HepG2 (cell line): ENCODE measurements around the gene DNAJA3. TPM values are rescaled to one million over a fixed set of nuclear protein-coding genes. Genes with fewer than 3 reads are reported as not detected.

Experiments
- ATF4 ChIP-seq, 2 experiments: fragments of 450-650 bp in 1 of 2; sonication (generic) in 1 of 2; formaldehyde crosslinking; IDR thresholded peaks; 2 replicates each; pipeline versions ENCODE4 v1.5.0 to v1.8.0; 2020 to 2022; ENCODE audit warnings: mild to moderate bottlenecking in 1 of 2, missing genetic modification reagents in 1 of 2
- CCAR2 ChIP-seq: fragments of 200-400 bp; formaldehyde crosslinking; optimal IDR thresholded peaks from 2 replicates; pipeline ENCODE3; 2018; ENCODE audit warnings: low read depth, mild to moderate bottlenecking, low read length, moderate library complexity
- EED ChIP-seq: sonication (generic); formaldehyde crosslinking; IDR thresholded peaks from 2 replicates; pipeline ENCODE4 v1.5.0; 2020; ENCODE audit warnings: mild to moderate bottlenecking, missing genetic modification reagents
- ELF1 ChIP-seq: sonication (generic); formaldehyde crosslinking; IDR thresholded peaks from 2 replicates; pipeline ENCODE4 v1.4.0; 2020; ENCODE audit warnings: missing genetic modification reagents
- ETV5 ChIP-seq: IDR thresholded peaks from 2 replicates; pipeline ENCODE4 v1.6.1; 2018; ENCODE audit warnings: missing biosample characterization, missing genetic modification reagents, inconsistent platforms, borderline replicate concordance
- HNF4A ChIP-seq: sonication (generic); formaldehyde crosslinking; IDR thresholded peaks from 2 replicates; pipeline ENCODE4 v1.4.0; 2020; ENCODE audit warnings: missing genetic modification reagents
- PITX1 ChIP-seq: sonication (generic); formaldehyde crosslinking; IDR thresholded peaks from 2 replicates; pipeline ENCODE4 v1.5.1; 2020; ENCODE audit warnings: mild to moderate bottlenecking, missing genetic modification reagents
- SMAD3 ChIP-seq: sonication (generic); formaldehyde crosslinking; IDR thresholded peaks from 2 replicates; pipeline ENCODE4 v1.4.0; 2020; ENCODE audit warnings: missing genetic modification reagents
- ZKSCAN8 ChIP-seq: IDR thresholded peaks from 2 replicates; pipeline ENCODE4 v1.6.1; 2016; ENCODE audit warnings: borderline replicate concordance, missing genetic modification reagents, missing compliant biosample characterization
- ZNF124 ChIP-seq: sonication (generic); formaldehyde crosslinking; IDR thresholded peaks from 2 replicates; pipeline ENCODE4 v1.4.0; 2020; ENCODE audit warnings: missing genetic modification reagents
- ZNF503 ChIP-seq: sonication (generic); formaldehyde crosslinking; IDR thresholded peaks from 2 replicates; pipeline ENCODE4 v1.4.0; 2020; ENCODE audit warnings: missing genetic modification reagents
- ZNF558 ChIP-seq: sonication (generic); formaldehyde crosslinking; IDR thresholded peaks from 2 replicates; pipeline ENCODE4 v1.9.0; 2022; ENCODE audit warnings: mild to moderate bottlenecking, missing genetic modification reagents, borderline replicate concordance
- ZNF629 ChIP-seq: sonication (generic); formaldehyde crosslinking; conservative IDR thresholded peaks from 2 replicates; pipeline ENCODE4 v1.5.0; 2020; ENCODE audit warnings: missing genetic modification reagents
- polyA plus RNA-seq, 8 experiments: library from polyadenylated mRNA; depleted of rRNA in 3 of 8; stranded (reverse) in 7 of 8; unstranded in 1 of 8; fragments of >200 nt; fragmentation: Illumina TruSeq in 4 of 8; extraction: Trizol in 4 of 8; gene quantifications; 2 replicates each; pipeline versions ENCODE4 v1.2.1 to v1.2.3, GENCODE V29; 2011 to 2016; ENCODE audit warnings: low read depth in 4 of 8, missing spikeins in 1 of 8, mixed read lengths in 1 of 8; ENCODE audit not compliant: insufficient read depth in 1 of 8
- total RNA-seq, 5 experiments: library from RNA; depleted of rRNA; stranded (reverse); fragments of >200 nt; fragmentation: Illumina TruSeq; extraction: Trizol; gene quantifications; 2 replicates each; pipeline ENCODE4 v1.2.3, GENCODE V29; 2016; ENCODE audit warnings: low read depth in 1 of 5
- TF ChIP-seq, protein P1 (sequence below): sonication (generic); formaldehyde crosslinking; IDR thresholded peaks from 2 replicates; pipeline ENCODE4 v1.5.0; 2020; ENCODE audit warnings: missing genetic modification reagents
- TF ChIP-seq, protein P2 (sequence below): sonication (generic); formaldehyde crosslinking; IDR thresholded peaks from 2 replicates; pipeline ENCODE4 v1.5.0; 2020; ENCODE audit warnings: mild to moderate bottlenecking, missing genetic modification reagents, borderline replicate concordance
- TF ChIP-seq, protein P3 (sequence below): fragments of 450-650 bp; IDR thresholded peaks from 2 replicates; pipeline ENCODE4 v1.6.1; 2016
- TF ChIP-seq, protein P4 (sequence below): sonication (generic); formaldehyde crosslinking; IDR thresholded peaks from 2 replicates; pipeline ENCODE4 v1.5.1; 2020; ENCODE audit warnings: missing genetic modification reagents, mild to moderate bottlenecking, borderline replicate concordance

DNAJA3 gene
- total and polyA plus RNA-seq, 2 of the 13 experiments (the other 11 are each of a cell fraction or from before 2014, with no cell fraction given) = 77.0 to 83.3 TPM

- TF ChIP-seq HNF4A (CRISPR knock-in tag) = no peak
- no peak for TF ChIP-seq EED (CRISPR knock-in tag)
- peak; percentile 44 for TF ChIP-seq ZNF124 (CRISPR knock-in tag)
- TF ChIP-seq PITX1 (CRISPR knock-in tag) = peak; percentile 6
- TF ChIP-seq, protein P1, sequence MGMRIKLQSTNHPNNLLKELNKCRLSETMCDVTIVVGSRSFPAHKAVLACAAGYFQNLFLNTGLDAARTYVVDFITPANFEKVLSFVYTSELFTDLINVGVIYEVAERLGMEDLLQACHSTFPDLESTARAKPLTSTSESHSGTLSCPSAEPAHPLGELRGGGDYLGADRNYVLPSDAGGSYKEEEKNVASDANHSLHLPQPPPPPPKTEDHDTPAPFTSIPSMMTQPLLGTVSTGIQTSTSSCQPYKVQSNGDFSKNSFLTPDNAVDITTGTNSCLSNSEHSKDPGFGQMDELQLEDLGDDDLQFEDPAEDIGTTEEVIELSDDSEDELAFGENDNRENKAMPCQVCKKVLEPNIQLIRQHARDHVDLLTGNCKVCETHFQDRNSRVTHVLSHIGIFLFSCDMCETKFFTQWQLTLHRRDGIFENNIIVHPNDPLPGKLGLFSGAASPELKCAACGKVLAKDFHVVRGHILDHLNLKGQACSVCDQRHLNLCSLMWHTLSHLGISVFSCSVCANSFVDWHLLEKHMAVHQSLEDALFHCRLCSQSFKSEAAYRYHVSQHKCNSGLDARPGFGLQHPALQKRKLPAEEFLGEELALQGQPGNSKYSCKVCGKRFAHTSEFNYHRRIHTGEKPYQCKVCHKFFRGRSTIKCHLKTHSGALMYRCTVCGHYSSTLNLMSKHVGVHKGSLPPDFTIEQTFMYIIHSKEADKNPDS (CRISPR knock-in tag) = no peak
- TF ChIP-seq ZNF503 (CRISPR knock-in tag) = no peak
- TF ChIP-seq, protein P2, sequence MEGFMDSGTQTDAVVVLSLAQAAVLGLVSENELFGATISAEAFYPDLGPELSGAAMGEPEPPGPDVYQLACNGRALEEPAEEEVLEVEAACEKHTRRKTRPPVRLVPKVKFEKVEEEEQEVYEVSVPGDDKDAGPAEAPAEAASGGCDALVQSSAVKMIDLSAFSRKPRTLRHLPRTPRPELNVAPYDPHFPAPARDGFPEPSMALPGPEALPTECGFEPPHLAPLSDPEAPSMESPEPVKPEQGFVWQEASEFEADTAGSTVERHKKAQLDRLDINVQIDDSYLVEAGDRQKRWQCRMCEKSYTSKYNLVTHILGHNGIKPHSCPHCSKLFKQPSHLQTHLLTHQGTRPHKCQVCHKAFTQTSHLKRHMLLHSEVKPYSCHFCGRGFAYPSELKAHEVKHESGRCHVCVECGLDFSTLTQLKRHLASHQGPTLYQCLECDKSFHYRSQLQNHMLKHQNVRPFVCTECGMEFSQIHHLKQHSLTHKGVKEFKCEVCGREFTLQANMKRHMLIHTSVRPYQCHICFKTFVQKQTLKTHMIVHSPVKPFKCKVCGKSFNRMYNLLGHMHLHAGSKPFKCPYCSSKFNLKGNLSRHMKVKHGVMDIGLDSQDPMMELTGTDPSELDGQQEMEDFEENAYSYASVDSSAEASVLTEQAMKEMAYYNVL (CRISPR knock-in tag) = no peak; the same call in 1 of the 2 replicates
- TF ChIP-seq ELF1 (CRISPR knock-in tag) = peak; percentile 94
- TF ChIP-seq SMAD3 (CRISPR knock-in tag) = no peak
- TF ChIP-seq CCAR2 = no peak
- 0 out of 2 replicates have a peak, but pooled peaks have one; percentile 20 for TF ChIP-seq ZKSCAN8 (CRISPR knock-in tag)
- TF ChIP-seq ETV5 (CRISPR knock-in tag) = peak; percentile 7
- peak in 1 of 2 experiments; percentile 96; a peak in 2 of 4 replicates for TF ChIP-seq ATF4 (CRISPR knock-in tag; IDR thresholded peaks at IDR 0.05)
- peak; percentile 52; the same call in 1 of the 2 replicates for TF ChIP-seq ZNF558 (CRISPR knock-in tag)
- TF ChIP-seq, protein P3, sequence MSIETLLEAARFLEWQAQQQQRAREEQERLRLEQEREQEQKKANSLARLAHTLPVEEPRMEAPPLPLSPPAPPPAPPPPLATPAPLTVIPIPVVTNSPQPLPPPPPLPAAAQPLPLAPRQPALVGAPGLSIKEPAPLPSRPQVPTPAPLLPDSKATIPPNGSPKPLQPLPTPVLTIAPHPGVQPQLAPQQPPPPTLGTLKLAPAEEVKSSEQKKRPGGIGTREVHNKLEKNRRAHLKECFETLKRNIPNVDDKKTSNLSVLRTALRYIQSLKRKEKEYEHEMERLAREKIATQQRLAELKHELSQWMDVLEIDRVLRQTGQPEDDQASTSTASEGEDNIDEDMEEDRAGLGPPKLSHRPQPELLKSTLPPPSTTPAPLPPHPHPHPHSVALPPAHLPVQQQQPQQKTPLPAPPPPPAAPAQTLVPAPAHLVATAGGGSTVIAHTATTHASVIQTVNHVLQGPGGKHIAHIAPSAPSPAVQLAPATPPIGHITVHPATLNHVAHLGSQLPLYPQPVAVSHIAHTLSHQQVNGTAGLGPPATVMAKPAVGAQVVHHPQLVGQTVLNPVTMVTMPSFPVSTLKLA = no peak; the same call in 1 of the 2 replicates
- TF ChIP-seq, protein P4, sequence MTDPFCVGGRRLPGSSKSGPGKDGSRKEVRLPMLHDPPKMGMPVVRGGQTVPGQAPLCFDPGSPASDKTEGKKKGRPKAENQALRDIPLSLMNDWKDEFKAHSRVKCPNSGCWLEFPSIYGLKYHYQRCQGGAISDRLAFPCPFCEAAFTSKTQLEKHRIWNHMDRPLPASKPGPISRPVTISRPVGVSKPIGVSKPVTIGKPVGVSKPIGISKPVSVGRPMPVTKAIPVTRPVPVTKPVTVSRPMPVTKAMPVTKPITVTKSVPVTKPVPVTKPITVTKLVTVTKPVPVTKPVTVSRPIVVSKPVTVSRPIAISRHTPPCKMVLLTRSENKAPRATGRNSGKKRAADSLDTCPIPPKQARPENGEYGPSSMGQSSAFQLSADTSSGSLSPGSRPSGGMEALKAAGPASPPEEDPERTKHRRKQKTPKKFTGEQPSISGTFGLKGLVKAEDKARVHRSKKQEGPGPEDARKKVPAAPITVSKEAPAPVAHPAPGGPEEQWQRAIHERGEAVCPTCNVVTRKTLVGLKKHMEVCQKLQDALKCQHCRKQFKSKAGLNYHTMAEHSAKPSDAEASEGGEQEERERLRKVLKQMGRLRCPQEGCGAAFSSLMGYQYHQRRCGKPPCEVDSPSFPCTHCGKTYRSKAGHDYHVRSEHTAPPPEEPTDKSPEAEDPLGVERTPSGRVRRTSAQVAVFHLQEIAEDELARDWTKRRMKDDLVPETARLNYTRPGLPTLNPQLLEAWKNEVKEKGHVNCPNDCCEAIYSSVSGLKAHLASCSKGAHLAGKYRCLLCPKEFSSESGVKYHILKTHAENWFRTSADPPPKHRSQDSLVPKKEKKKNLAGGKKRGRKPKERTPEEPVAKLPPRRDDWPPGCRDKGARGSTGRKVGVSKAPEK = no peak
- no peak for TF ChIP-seq ZNF629 (CRISPR knock-in tag)
These were observed at the start of gene DNAJA3 (continued) for GRCh38 chr16:4425378-4426020.
